ENCODE measurements around the gene SNAI3. TPM values are rescaled to one million over a fixed set of nuclear protein-coding genes. Genes with fewer than 3 reads are reported as not detected.

The SNAI3 gene
- polyA plus RNA-seq, 3 donors: 0.87 to 1.4 (median 1.2) TPM

DNA sequence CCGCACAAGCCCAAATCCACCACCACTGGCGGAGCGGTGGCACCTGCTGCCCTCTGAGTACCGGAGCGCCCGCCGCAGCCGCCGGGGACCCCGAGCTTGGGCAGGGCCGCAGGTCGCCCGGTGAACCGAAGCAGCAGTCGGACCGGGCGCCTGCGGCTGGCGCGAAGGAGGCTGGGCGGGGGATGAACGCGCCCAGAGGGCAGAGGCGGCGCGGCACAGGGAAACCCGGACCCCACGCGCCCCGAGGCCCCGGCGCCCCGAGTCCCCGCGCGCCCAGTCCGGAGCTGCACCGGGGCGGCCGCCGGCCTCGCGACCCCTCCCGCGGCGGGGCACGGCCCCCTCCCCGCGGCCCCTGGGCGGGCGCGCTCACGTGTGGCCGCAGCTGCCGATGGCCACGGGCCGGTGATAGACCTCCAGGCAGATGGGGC, 19.5 kb upstream of the SNAI3 start:
- DNase-seq: no peak

DNA sequence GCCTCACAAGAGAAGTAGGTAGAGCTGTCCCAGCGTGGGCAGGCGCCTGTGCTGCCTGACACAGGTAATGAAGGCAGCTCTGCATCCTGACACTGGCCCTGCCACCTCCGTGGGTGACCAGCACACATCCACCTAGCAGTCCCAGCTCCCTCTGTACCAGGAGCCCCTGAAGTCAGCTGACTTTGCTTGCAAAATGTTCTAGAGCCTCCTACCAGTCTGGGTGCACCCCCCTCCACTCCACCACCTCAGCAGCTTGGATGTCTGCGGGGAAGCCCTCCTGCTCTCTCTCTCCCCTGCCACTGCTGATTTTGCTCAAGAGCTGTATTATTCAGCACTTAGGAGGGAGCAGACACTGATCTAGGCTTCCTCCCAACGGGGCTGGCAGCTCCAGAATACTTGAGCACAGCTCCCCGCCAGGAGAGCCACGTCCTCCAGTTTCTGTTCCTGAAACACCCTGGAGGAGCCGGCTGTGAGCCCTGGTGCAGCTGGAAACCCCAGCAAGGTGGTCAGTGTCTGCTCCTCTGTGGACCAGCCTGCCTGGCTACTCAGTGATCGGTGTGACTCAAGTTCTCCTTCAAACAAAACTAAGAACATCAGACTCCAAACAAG, 18.9 kb upstream of the SNAI3 start:
- no peak for DNase-seq

DNA sequence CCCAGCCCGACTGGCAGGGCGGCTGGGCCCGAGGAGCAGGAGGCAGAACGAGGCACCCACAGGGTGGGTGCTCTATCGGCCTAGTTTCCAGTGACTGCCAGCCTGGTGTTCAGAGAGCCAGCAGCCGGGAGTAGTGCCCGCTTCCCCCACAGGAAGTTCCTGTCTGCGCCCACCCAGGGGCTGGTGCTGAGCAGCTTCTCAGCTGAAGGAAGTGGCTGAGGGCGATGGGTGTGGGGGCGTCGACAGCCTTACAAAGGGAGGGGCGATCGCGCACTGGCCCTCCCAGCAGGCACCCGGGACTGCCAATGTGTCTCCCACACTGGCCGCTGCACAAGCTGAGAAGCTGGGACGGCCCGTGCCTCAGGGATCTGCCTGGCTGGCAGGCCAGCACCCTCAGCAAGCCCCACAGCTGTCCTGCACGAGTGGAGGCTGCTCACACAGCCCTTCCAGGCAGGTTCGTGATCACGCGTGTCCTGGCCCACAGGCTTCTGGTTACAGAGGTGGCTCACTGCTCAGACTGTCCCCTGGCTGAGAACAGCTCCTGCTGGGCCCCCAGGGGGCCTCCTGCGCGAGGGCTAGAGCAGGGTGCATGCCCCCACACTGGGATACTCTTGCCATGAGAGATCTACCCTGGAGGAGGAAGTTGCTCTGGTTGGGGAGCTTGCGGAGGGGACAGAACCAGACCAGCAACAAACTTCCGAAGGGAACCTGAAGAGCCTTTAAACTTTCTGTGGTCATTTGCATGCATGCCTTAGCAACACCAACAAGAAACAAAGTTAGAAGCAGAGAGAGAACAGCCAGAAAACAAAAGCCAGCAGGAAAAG, 17.4 kb upstream of the SNAI3 start:
- DNase-seq: no peak

DNA sequence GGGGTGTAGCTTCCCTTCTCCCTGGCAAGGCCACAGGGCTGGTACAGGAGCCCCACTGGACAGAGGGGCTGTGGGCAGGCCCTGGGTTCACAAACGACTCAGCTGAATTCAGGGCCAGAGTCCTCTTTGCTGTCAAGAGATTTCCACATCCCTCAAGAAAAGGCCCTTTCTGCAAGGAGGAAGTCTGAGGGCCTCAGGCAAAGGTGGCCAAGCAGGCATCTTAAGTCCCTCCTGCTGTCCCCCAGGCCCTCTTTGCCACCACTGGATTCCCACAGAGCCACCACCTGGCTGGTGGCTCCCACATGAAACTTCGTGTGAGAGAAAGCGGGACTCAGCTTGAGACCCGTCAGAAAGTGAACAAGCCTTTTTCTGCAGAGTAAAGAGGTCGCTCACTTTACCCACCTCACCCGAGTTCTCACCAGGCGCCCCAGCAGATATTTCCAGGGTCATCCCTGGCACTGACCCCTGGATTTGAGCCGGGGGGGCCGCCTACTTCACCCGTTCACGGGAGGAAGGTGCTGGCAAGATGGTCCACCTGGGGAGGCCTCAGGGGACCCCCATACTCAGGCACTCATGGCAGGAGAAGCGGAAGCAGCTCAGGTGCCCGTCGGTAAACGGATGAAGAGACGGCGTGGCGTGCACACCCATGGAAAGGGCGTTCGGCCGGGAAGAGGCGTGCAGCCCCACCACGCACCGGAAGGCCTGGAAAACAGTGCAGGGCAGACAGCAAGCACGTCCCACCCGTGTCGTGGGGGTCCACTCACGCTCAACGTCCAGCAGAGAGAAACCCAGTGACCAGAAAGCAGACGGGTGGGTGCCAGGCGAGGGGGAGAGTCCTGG, 16.3 kb upstream of the SNAI3 start:
- DNase-seq: no peak

DNA sequence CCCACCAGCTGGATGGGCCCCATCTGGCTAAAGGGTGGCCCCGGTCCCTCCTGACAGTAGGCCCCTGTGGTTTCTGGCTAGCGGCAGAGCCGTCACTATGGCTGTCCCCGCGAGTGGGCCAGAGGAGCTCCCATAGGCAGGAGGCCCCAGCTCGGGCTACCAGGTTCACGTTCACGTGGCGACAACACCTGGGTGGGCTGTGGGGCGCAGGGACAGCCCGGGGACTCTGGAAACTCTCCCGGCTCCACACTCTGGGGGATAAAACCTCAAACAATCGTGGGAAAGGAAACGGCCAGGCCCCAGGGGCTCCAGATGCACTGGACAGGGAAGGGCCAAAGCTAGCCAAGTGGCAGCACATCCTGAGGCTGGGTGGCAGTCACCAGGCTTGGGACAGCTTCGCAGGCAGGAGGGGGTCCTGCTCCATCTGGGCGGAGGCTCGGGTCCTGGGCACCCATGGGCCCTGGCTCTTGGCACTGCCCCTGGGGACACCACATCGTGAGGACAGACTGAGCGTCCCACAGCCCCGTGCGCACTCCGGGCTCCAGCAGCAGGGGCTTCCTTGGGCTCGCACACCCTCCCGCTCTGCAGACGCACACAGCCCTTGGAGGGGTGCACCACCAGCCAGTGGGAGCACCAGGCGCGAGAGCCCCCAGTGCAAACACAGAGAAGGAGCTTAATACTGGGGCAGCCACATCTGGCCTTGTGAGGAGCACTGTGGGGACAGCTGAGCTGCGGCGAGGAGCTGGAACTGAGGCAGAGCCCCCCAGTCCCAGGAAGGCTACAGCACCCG, 15.5 kb upstream of the SNAI3 start:
- no peak for DNase-seq

DNA sequence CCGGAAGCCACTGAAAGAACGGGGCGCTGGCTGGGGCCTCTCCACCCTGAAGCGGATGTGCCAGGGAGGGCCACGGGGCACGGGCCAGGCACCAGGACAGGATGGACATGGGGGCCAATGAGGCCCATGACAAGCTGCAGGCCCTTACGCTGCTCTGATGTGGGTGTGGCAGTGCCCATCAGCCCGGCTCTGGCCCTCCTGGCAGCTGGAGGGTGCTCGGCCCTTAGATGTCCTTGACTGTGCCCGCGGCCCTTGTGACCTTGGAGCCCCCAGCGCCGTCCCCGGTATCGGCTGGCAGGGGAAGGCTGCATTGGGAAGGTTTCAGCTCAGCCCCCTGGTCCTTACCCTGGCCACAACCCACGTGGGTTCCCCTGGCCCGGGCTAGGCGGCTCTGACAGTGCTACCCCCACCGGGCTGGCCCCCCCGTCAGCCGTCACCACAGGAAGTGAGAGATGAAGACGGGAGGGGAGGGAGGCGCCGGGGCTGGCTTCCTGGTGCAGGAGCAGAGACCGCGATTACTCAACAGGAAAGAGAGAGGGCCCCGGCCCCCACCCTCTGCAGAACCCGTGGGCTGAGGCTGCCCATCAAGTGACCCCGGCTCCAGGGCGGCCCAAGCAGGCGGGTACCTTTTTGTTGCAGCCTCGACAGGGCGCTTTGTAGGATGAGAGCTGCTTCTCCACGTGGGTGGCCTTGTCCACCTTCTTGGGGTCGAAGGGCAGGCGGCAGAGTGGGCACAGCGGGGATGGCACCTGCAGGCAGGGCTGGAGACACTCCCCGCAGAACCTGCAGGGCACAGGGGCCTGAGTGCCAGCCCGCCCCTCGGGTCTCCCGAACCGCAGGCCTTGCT, 14.6 kb upstream of the SNAI3 start:
- DNase-seq: peak; percentile 60

DNA sequence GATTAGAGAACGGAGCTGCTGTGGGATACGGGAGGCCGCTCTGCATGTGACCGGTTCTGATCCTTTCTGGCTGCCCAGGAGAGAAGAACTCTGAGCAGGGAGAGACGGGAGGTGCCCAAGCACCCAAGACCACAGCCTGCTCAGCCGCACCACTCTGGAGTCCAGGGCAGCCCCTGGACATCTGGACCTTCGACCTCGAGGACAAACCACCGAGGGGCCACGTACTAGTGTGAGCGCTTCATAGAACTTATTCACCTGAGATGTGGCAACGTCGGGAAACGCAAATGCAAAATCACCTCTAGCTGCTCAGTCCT, 14.0 kb upstream of the SNAI3 start:
- DNase-seq: no peak

DNA sequence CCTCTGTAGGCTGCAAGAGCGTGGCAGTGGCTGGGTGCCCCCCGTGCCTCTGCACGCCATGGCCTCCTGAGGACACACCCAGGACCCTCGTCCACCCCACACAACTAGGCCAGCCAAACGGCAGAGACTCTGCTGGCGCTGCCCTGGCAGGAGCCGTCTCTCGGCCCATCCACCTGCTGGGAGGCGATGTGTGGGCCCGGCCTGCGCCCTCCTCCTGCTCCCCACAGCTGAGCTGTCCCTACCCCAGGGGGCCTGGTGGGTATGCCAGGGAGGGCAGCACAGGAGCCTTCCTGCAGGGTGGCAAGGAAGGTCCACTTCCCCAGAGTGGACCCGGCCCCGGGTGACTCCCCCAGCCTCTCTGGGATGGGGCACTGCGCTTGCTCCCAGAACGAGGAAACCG, 12.9 kb upstream of the SNAI3 start:
- no peak for DNase-seq

DNA sequence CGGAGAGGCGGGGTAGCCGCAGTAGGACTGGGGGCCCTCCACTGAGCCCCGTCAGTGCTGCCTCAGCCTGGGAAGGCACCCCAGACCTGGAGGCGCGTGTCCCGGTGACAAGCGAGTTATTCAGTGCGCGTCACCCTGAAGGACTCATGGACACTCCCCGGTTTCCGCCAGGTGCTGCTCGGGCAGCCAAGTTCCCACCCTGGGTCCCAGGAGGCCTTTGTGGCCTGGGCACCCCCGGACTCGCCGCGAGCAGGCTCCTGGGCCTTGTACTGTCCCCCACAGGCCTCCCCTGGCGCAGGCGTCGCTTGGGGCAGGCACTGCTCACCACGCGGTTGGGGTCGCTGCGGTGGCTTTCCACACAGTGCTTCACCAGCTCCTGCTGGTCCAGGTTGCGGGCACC, 12.3 kb upstream of the SNAI3 start:
- no peak for DNase-seq

DNA sequence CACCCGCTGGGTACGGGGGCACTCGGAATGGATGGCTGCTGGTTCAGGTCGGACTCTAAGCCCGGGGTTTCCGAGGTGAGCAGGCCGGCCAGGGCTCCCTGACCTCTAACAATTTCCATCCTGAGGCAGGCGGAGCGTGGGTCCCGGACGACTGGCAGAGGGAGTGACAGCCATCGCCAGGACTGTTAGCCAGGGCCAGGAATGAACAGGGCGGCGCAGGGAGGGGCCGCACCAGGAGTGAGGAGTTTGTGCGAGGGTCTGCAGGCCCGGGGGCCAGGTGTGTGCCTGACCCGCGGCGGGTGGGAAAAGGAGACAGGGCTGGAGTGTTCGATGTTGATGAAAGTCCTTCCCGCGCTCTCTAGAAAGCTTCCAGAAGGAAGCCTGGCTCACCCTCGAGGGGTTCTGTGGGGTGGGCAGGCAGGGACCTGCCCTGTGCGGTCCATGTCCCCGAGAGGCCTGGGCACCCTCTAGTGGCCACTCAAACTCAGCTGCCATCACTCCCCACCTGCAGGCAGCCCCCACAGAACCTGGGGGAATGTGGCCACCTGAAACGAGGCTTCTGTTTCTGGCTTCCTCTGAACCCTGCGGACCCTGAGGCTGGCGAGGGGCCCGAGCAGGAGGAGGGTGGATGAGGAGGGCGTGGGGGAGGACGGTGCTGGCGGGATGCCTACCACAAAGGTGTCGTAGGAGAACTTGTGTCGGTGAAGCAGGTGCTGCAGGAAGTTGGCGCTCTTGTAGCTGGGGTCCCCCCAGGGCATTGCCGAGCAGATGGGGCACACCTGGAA, 11.7 kb upstream of the SNAI3 start:
- DNase-seq: no peak

DNA sequence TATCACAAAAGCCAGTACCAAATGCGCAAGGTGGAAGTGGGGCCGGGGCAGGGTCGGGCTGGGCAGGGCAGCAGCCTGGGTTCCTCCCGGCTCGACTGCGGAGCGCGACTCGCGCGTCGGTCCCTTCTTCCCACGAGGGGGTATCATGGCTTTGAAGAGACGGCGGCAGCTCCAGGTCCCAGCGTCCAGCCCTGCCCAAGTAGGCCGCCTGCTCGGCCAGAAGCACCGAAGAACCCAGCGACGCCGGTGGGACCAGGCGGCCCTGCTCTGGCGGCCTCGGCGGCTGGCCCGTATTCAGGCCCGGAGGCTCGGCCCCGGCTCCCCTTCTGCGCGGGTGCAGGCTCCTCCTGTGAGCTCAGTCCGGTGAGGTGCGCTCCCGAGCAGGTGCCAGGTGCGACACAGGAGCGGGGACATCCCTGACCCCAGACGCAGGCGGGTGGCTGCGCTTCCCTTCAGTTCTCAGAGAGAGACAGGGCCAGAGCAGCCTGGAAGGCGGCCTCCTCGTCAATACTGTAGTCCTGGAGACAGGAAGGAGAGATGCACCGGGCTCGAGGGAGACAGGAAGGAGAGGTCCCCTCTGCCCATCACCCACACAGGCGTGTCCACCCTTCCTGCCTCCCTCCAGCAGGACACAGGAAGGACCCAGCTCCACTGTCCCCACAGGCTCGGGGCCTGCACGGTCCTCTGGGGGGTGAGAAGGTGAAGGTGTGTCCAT, 11.0 kb upstream of the SNAI3 start:
- DNase-seq: no peak

DNA sequence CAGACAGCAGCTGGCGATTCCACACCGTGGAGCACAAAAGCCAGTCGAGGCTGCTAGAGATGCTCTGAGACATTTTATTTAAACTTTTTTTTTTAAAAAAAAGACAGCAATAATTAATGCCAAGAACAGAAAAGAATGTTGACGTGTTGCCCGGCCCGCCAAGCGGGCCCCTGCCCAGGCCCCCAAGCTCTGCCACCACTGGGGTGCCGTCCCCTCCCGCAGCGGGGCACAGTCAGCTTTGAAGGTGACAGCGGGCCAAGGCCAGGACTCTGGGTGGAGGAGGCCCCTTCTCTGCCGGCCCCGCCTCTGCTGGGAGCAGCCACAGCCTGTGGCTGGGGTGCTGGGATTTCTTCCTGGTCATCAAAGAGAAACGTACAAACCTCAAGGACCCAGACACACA, 10.1 kb upstream of the SNAI3 start:
- DNase-seq: no peak

DNA sequence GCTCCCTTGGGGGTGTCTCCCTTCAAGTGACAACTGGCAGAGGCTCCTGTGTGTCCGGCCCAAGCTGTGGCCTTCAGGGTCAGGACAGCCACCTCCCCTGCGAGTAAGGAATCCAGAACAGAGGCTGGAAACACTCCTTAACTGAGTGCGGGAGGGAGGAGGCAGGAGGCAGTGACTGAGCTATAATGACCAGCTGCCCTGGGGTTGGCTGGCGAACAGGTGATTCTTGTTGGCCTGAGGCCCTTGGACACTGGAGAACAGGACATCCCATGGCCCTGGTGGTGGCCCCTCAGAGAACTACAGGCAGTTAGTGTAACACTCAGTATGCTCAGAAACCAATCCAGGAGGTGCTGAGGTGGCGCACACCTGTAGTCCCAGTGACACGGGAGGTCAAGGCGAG, 9.4 kb upstream of the SNAI3 start:
- no peak for DNase-seq

DNA sequence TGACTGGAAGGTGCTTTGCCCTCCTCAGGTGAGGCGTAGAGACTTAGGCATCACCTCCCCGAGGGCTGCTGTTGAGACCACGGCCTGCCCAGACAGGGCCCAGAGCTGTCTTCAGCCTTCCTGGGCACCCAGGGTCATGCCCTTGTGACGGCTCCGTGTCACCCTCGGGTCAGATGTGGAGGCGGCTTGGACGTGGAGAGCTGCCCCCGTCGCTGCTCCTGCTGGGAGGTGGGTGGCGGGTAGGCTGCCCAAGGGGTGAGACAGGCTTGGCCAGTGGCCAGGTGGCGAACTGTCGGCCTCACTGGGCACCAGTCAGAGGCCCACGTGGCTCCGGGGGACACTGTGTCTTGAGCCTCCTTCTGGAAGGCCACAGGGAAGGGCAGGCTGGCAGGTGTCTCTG, 8.9 kb upstream of the SNAI3 start:
- no peak for DNase-seq

DNA sequence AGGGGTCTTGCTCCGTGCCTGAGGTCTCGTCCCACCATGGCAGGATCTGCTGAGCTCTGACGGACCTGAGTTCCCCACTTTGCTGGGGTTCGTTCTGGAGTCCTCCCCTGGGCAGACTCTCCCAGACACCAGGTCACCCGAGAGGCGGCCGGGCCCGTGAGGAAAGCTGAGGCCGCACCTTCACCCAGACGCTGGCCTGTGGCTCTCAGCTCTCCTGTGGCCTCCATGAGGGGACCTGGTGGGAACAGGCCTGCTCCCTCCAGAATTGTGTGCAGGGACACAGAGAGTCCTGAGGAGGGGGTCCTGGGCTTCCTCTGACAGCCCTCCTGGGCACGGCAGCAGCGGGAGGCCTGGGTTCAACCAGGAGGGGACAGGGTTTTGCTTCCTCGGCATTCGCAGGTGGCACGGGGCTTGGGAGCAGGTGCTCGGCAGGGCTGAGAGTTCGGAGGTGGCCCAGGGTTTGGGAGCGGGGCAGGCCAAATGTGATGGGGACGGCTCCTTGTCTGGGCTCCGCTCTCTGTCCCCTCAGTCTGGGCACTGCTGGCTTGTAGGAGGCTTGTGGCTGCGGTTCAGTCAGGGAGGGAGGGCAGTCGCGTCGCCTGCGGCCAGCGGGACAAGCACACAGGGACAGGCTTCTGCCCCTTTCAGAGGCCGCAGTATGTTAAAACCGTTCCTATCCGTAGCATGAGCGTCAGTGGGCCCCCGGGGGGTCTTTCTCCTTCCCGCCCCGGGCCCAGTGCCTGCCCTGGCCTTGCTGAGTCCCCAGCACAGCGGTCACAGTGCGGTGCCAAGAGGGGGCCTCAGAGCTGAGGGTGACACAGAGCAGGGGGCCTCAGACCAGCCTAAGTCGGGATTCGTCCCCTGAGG, 8.1 kb upstream of the SNAI3 start:
- no peak for DNase-seq

DNA sequence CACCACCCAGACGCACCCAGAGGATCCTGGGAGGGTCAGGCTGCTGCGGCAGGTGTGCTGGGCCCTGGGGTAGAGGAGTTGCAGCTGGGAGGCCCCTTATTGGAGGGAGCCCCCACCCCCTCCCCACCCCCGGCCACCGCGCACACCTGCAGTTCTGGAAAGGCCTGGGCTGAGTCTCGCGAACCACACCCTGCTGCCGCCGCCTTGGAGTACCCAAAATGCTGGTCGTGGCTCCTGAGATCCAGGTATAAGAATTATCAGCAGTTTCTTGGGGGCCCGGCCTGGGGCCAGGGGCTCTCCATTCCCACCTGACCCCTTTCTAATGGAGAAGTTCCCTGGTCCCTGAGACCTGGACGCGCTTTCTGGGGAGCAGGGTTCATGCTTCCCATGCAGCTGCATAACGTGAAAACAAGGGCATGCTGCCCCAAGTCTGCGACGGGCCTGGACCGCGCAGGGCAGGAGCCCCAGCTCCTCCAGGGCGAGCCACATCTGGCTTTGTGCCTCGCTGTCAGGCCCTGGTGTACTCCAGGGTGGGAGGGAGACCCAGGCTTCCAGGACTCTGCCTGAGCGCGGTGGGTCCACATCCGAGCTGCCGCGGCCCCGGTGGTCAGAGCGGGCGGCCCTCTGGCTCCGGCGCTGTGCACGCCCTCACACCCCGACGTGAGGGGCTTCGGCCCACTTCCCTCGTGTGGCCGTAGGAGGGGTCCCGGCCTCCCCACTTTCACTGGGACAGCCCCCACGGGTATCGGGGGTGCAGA, 7.3 kb upstream of the SNAI3 start:
- DNase-seq: no peak

DNA sequence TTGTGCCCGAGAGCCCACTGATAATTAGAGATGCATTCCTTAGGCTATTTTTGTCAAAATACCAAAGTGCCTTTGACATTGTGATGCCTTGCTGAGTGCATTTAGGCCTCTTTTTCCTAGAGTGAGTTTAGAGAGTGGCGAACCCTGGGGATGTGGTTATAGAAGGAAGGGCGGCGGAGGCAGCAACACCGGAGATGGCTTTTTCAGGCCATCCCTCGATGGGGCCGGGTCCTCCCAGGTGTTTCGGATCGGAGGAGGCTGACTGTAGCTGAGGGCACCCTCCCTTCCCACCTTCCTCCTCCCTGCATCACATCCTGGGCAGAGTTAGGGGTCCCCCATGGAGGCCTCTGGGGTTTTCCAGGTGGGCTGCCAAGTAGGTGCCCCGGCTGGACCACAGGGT, 6.6 kb upstream of the SNAI3 start:
- no peak for DNase-seq

Measured in renal pelvis (tissue), 4 donors.